Activated T-helper 1 cell treated with Interleukin-2 at 50 U/mL for 16 hours (primary cell): ENCODE results near the gene INKA1.

Source experiments
- DNase-seq: peaks from one replicate; pipeline ENCODE4 v3.0.0-alpha.2; 2020; ENCODE audit warnings: low read depth

Gene INKA1

GRCh38 chr3:49786357-49787181, 16.5 kb upstream of the INKA1 start, which contains the start of gene IP6K1:
IP6K1 (minus strand) TSS chr3:49786542; CDS start chr3:49748040, 38,502 bp downstream.
- peak; percentile 99 for DNase-seq

- no peak for DNase-seq
Measured at GRCh38 chr3:49787182-49787464, 15.9 kb upstream of the INKA1 start.

DNA sequence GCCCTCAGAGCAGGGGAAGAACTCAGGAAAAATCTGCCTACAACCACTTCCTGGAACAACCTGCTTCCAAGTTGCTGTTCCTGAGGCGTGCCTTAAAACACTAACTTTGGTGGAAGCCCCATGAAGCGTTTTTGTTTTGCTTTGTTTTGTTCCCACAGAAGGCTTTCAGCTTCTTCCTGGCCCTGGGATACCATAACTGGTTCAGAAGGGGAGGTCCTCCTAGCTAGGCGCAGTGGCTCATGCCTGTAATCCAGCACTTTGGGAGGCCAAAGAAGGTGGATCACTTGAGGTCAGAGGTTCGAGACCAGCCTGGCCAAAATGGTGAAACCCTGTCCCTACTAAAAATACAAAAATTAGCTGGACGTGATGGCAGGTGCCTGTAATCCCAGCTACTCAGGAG, 15.5 kb upstream of the INKA1 start:
- no peak for DNase-seq

GRCh38 chr3:49788056-49788455, 15.0 kb upstream of the INKA1 start:
- no peak for DNase-seq

DNA sequence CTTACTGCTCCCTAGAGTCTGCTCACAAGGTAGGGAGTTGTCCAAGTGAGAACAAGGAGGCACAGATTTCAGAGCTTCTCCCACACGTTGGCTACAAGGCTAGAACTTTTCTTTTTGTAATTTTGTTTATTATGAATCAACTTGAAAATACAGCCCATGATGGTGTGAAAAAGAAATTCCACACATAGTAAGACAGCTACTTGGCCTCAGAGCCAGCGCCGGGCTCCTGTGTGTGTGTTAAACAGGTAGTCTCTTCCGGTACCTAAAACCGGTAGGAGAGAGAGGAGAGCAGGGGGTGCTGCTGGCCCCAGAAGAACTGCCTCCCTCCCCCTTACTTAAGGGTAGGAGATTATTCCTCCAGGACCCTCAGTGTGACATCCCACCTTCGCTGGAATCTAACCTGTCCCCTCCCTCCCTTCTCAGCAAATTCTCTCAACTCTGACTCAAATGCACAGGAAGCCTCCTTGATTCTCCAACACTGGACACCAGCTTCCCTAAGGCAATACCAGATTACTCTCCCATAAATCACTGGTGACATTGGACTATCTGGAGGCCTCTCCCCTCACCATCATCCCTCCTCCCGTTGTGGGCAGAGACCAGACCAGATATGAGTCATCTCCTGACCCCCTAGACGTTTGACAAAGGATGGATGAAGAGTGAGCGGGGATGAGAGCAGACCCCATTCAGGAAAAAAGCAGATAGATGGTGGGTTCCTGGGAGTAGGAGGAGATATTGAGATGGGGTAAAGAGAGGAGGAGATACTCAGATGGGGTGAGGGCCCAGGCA, 12.2 kb upstream of the INKA1 start:
- no peak for DNase-seq

- DNase-seq = no peak
Measured at GRCh38 chr3:49791571-49791970, 11.5 kb upstream of the INKA1 start.

DNA sequence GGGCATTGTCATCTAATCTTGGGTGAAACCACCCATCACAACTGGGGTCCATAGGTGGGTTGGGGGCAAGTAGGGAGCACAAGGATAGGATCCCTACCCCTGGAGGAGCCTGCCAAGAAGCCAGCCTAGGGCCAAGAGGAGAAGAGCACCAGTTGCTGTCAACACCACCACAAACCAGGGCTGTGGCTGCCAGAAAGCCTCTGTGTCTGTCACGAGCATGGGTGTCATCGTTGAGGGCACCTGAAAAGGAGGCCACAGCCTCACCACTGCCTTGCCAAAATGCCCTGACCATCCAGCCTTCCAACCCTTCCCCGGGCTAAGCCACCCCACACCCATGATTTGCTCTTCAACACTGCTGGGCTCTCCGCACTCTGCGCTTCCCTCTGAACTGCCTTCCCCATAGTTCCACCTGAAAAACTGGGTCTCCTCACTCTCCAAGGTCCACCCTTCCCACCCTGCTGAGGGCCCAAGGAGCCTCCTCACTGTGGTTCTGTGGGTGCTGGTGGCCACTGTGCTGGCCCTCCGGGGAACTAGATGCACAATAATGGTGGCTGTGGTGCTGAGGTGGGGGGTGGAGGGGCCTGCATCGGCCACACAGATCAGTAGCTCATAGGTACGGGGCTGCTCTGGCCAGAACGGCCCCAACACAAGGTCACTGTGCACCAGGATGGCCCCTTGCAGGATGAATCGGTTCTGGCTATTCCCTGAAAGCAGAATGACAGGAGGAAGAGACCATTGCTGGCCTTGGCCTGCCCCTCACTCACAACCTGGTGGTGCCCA, 10.5 kb upstream of the INKA1 start:
- DNase-seq = no peak

- no peak for DNase-seq
Measured at GRCh38 chr3:49793486-49794085, 9.5 kb upstream of the INKA1 start.

DNA sequence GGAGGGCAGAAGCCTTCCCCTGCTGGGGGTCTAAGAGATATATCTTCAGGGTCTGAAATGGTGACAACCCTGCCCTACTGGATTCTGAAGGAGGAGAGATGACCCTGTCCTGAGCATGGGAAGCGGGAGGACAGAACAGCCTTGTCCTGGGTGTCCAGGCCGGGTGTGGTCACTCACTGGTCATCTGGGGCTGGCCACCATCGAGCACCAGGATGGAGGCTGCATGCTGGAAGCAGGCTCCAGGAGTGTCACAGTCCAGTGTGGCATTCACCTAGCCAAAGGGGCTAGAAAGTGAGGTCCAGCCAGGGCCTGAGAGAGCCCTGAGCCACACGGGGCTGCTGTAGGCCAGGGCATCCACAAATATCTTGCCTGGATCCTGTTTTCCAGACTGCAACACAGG, 8.6 kb upstream of the INKA1 start:
- no peak for DNase-seq

GRCh38 chr3:49794926-49795905, 7.8 kb upstream of the INKA1 start:
- no peak for DNase-seq

- DNase-seq = no peak
Measured at GRCh38 chr3:49799105-49799504, 4.0 kb upstream of the INKA1 start.

DNA sequence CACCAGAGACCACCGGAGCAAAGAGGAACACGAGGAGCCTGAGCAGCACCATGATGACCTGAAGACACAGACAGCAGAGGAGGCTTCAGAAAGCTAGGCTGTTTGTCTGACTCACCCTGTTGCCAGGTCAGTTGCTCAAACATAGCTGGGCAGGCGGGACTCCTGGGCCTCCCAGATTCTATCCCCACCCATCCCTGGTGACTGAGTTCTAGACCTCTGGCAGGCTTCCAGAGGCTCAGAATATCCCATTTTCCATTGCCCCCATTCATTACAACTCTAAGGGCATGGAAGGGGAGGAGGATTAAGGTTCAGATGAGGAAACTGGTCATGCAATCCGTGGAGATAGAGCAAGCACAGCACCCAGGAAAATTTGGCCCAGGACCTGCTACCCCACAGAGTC, 3.3 kb upstream of the INKA1 start, which contains the start of gene CDHR4:
Gene CDHR4 (minus strand): TSS at position 113 of the 400 bp plus-strand sequence. CDS start 61 bp downstream, at position 52.
- DNase-seq = no peak

DNA sequence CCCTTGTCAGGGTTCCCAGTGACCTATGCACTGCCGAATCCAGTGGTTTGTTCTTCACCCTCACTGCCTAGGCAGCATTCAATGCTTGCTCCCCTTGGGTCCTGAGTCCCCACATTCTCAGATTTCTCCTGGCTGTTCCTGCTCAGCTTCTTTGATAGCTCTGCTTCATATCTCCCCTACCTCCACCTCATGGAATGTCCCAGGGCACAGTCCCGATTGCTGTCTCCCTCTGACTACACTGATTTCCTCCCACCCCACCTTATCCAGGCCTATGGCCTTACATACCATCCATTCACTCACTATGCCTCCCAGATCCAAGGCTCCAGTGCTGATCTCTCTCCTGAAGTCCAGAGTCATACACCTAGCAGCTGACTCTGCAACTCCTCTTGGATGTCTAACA, 1.9 kb upstream of the INKA1 start:
- DNase-seq = no peak

DNA sequence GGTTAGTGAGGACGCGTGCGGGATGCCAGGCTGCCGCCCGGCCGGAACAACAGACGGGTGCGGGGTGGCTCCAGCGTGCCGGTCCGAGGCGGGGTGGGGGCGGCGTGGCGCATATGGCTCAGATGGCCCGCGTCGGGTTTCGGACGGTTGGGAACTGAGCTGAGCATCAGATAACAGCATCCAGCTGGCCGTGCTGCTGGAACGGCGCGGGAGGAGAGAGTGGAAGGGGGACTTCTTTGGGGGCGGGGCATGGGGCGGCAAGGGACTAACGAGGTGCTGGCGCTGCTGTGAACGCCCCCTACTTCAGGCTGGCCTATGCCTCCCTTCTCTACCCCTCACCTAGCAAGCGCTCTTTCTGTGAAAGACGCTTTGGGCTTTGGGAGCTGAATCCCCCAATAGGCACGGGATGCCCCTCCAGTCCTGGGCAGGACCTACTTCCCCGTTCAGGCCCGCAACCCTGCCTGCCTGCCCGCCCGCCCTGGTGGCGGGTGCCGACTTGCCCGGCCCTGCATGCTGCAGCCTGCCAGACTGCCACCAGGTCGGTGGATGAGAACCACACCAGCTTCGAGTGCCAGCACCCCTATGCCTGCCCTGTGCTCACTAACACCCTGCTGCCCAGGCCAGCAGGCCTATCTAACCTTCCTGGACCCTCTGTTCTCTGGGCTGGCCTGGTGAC, 542 bp downstream of the INKA1 start:
- no peak for DNase-seq

DNA sequence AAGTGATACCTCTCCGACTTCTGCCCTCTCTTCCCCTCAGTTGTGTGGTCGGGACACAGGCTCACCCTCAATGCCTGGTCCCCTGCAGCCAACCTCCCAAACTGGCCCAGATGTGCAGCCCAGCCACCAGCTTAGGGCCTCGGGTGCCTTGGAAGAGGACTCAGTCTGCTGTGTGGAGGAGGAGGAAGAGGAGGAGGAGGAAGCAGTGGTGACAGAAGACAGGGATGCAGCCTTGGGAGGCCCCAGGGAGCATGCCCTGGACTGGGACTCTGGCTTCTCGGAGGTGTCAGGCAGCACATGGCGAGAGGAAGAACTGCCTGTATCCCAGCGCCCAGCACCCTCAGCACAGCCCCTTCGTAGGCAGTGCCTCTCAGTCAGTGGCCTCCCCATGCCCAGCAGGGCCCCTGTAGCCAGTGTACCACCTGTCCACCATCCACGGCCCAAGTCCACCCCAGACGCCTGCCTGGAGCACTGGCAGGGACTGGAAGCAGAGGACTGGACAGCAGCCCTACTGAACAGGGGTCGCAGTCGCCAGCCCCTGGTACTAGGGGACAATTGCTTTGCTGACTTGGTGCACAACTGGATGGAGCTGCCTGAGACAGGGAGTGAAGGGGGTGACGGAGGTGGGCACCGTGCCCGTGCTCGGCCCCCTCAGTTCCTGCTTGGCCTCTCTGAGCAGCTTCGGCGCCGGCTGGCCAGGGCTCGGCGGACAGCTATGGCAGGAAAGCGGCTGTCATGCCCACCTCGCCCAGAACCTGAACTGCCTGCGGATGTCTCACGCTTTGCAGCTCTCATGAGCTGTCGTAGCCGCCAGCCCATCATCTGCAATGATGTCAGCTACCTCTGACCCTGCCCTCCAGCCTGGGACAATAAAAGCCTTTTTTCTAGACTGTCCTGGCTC, 1.3 kb downstream of the INKA1 start:
- no peak for DNase-seq

- no peak for DNase-seq
Measured at GRCh38 chr3:49805367-49805782, 2.3 kb downstream of the INKA1 start.

DNA sequence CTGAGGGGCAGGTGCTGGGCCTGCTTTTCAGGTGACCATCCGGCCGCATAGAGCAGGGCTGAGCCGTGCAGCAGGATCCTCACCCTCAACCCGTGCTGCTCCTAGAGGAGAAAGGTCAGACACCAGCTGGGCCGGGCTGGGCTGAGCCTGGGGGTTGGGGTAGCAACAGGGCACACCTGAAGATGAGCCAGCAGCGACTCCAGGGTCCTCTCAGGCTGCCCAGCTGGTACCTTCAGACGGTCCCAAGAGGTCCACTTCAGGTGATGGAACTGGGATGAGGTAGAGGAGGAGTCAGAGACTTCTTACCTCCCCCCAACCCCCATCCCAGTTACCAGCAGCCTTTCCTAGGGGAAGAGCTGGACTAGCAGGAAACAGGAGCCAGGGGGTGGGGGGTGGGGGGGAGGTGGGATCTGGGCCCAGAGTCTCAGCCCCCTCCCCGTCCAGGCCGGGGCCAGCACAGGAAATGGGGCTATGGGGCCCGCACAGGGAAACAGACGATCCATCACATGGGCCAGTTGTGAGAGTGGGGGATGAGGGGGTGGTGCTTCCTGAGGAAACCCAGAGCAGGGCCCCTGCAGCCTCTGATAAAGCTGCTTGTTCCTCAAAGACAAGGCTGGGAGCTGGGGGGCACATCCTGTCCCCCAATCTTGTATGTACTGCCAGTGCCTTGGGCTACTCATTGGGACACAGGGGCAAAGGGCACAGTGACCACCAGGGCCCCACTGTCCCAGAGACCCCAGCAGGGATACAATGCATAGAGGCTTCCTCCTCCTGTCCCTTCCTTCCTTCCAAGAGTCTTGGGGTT, 3.0 kb downstream of the INKA1 start:
- DNase-seq = no peak

DNA sequence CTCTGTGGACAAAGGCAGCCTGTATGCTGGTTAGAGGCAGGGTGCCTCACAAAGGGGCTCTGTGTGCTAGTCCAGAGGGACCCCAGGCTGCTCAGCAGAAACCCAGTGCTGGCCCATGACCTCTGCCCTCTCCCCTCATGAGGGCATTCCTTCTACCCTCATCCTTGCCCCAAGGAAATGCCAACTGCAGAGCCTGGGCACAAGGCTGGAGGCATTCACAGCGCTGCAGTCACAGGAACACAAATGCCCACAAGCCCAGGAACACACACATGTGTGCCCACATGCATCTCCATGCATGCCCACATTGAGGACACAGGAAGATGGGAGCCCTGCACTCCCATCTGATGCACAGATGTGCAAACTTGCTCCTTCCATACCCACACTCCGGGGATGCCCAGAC, 3.8 kb downstream of the INKA1 start:
- no peak for DNase-seq
